Mesendoderm (in vitro differentiated cells): ENCODE data around the gene SLC25A45.
A peak's percentile ranks its signal among the peaks of the same experiment; 100 is the strongest.

Experiments
- DNase-seq: peaks from one replicate; pipeline ENCODE4 v3.0.0; 2013
- H2AK5ac ChIP-seq: 2 replicates; pipeline ENCODE4 v1.6.1; 2013; ENCODE audit warnings: low read length, inconsistent platforms
- H2BK120ac ChIP-seq: 2 replicates; pipeline ENCODE4 v1.6.1; 2013; ENCODE audit warnings: low read depth, mild to moderate bottlenecking, low read length, moderate library complexity, mixed read lengths
- H2BK15ac ChIP-seq: replicated peaks from 2 replicates; pipeline ENCODE4 v1.6.1; 2013; ENCODE audit warnings: low read depth, mild to moderate bottlenecking, moderate library complexity
- H2BK5ac ChIP-seq: 2 replicates; pipeline ENCODE4 v1.6.1; 2013; ENCODE audit warnings: low read length, inconsistent platforms
- H3K18ac ChIP-seq: 2 replicates; pipeline ENCODE4 v1.6.1; 2013; ENCODE audit warnings: mild to moderate bottlenecking, low read length, mixed read lengths
- H3K23ac ChIP-seq: one replicate; pipeline ENCODE4 v1.6.1; 2013; ENCODE audit warnings: low read length
- H3K27ac ChIP-seq: 2 replicates; pipeline ENCODE4 v1.5.1; 2013; ENCODE audit warnings: low read depth, mild to moderate bottlenecking, inconsistent platforms, low read length, moderate library complexity
- H3K27me3 ChIP-seq: 2 replicates; pipeline ENCODE4 v1.6.1; 2013; ENCODE audit warnings: low read length, control low read depth, mild to moderate bottlenecking, inconsistent platforms; ENCODE audit not compliant: insufficient read depth, poor library complexity
- H3K36me3 ChIP-seq: 2 replicates; pipeline ENCODE4 v1.6.1; 2013; ENCODE audit warnings: low read length, inconsistent platforms; ENCODE audit not compliant: control insufficient read depth, insufficient read depth
- H3K4ac ChIP-seq: one replicate; pipeline ENCODE4 v1.6.1; 2013; ENCODE audit warnings: low read depth, mild to moderate bottlenecking, low read length, moderate library complexity
- H3K4me1 ChIP-seq: 2 replicates; pipeline ENCODE4 v1.6.1; 2013; ENCODE audit warnings: low read depth, low read length, inconsistent platforms; ENCODE audit not compliant: control insufficient read depth
- H3K4me2 ChIP-seq: 2 replicates; pipeline ENCODE4 v1.6.1; 2013; ENCODE audit warnings: low read length
- H3K4me3 ChIP-seq: 2 replicates; pipeline ENCODE4 v1.5.1; 2013; ENCODE audit warnings: mild to moderate bottlenecking, low read length
- H3K56ac ChIP-seq: one replicate; pipeline ENCODE4 v1.6.1; 2013; ENCODE audit warnings: low read length
- H3K79me1 ChIP-seq: 2 replicates; pipeline ENCODE4 v1.6.1; 2013; ENCODE audit warnings: low read length, inconsistent platforms
- H3K79me2 ChIP-seq: 2 replicates; pipeline ENCODE4 v1.6.1; 2013; ENCODE audit warnings: mild to moderate bottlenecking, low read length; ENCODE audit not compliant: control insufficient read depth, insufficient read depth
- H3K9ac ChIP-seq: 2 replicates; pipeline ENCODE4 v1.6.1; 2013; ENCODE audit warnings: low read length, inconsistent platforms
- H4K5ac ChIP-seq: one replicate; pipeline ENCODE4 v1.6.1; 2013; ENCODE audit warnings: low read length
- H4K8ac ChIP-seq: one replicate; pipeline ENCODE4 v1.6.1; 2013; ENCODE audit warnings: low read depth, mild to moderate bottlenecking, control low read depth, low read length, moderate library complexity
- whole genome bisulfite sequencing: extraction: QIAGEN DNeasy Blood & Tissue Kit; methylation state at CpG from one replicate; pipeline ENCODE4 v1.1.7; 2013; ENCODE audit warnings: low lambda C conversion rate, missing lambda C conversion rate; ENCODE audit not compliant: insufficient coverage; ENCODE audit errors: extremely low coverage; 5-methylcytosine and 5-hydroxymethylcytosine counted together

SLC25A45 gene

GRCh38 chr11:65418681-65419459 lies 36.4 kb upstream of the SLC25A45 start:
- Histone ChIP-seq H3K4me1 (peaks cover 36% of the 10 kb centered on the region), H4K5ac (peak overlapping the region; percentile 97), H3K18ac (peak overlapping the region; percentile 96), H4K8ac (peak overlapping the region; percentile 29), H2BK120ac (peak overlapping the region; percentile 94), H3K79me1 (peaks cover 8% of the 10 kb centered on the region), H3K56ac (peak overlapping the region; percentile 89), H3K4me3 (no peak overlapping the region), H3K36me3 (no peaks in the 10 kb centered on the region), H3K79me2 (peaks cover 12% of the 10 kb centered on the region), H2BK5ac (peak overlapping the region; percentile 97), H3K4ac (peak overlapping the region; percentile 87), H3K9ac (peak overlapping the region; percentile 89), H3K23ac (peak overlapping the region; percentile 66), H3K27me3 (no peaks in the 10 kb centered on the region), H3K4me2 (no peak overlapping the region), H3K27ac (peak overlapping the region; percentile 93), H2BK15ac (peak overlapping the region; percentile 23), H2AK5ac (peak overlapping the region; percentile 83)
- peak; percentile 99 for DNase-seq
- no CpG with 5 or more reads among the region's 15 CpGs for WGBS

GRCh38 chr11:65418431-65418680 lies 35.9 kb upstream of the SLC25A45 start:
- H3K23ac ChIP-seq = peak overlapping the region; percentile 66
- peak overlapping the region; percentile 93 for H3K27ac ChIP-seq
- H3K4ac ChIP-seq = peak overlapping the region; percentile 87
- H3K9ac ChIP-seq = peak overlapping the region; percentile 65
- no peak overlapping the region for H3K4me2 ChIP-seq
- peak overlapping the region; percentile 95 for H2BK5ac ChIP-seq
- H2BK120ac ChIP-seq = peak overlapping the region; percentile 88
- H3K36me3 ChIP-seq = no peaks in the 10 kb centered on the region
- no peak for DNase-seq
- no peak overlapping the region for H3K4me3 ChIP-seq
- no CpG with 5 or more reads among the region's 4 CpGs for WGBS
- H3K79me2 ChIP-seq = peaks cover 7% of the 10 kb centered on the region
- peak overlapping the region; percentile 83 for H3K18ac ChIP-seq
- H3K27me3 ChIP-seq = no peaks in the 10 kb centered on the region
- H3K56ac ChIP-seq = peak overlapping the region; percentile 89
- H3K4me1 ChIP-seq = peaks cover 31% of the 10 kb centered on the region
- H2AK5ac ChIP-seq = peak overlapping the region; percentile 70
- peak overlapping the region; percentile 23 for H2BK15ac ChIP-seq
- no peak overlapping the region for H4K8ac ChIP-seq
- H4K5ac ChIP-seq = no peak overlapping the region
- peaks cover 3% of the 10 kb centered on the region for H3K79me1 ChIP-seq

- H3K36me3 ChIP-seq = no peaks in the 10 kb centered on the region
- H3K27ac ChIP-seq = peak overlapping the region; percentile 93
- H3K4ac ChIP-seq = no peak overlapping the region
- peak overlapping the region; percentile 59 for H3K9ac ChIP-seq
- peak overlapping the region; percentile 97 for H2AK5ac ChIP-seq
- peaks cover 29% of the 10 kb centered on the region for H3K4me1 ChIP-seq
- WGBS = no CpG with 5 or more reads among the region's 19 CpGs
- peak; percentile 58 for DNase-seq
- no peak overlapping the region for H3K23ac ChIP-seq
- peaks cover 2% of the 10 kb centered on the region for H3K79me2 ChIP-seq
- H2BK120ac ChIP-seq = no peak overlapping the region
- peak overlapping the region; percentile 24 for H4K5ac ChIP-seq
- H2BK15ac ChIP-seq = no peak overlapping the region
- peak overlapping the region; percentile 83 for H3K18ac ChIP-seq
- H3K56ac ChIP-seq = peak overlapping the region; percentile 89
- H4K8ac ChIP-seq = no peak overlapping the region
- peak overlapping the region; percentile 77 for H2BK5ac ChIP-seq
- H3K4me3 ChIP-seq = no peak overlapping the region
- no peaks in the 10 kb centered on the region for H3K27me3 ChIP-seq
- H3K4me2 ChIP-seq = no peak overlapping the region
- peaks cover under 1% of the 10 kb centered on the region for H3K79me1 ChIP-seq
Measured at GRCh38 chr11:65417702-65418430, 35.4 kb upstream of the SLC25A45 start.

GRCh38 chr11:65416841-65417701 lies 34.6 kb upstream of the SLC25A45 start:
- peak; percentile 56 for DNase-seq
- peak overlapping the region; percentile 81 for H3K56ac ChIP-seq

GRCh38 chr11:65416341-65416824 lies 33.9 kb upstream of the SLC25A45 start:
- DNase-seq = peak; percentile 86
- Histone ChIP-seq H3K4ac (no peak overlapping the region), H3K23ac (no peak overlapping the region), H3K27me3 (no peaks in the 10 kb centered on the region), H3K79me1 (no peaks in the 10 kb centered on the region), H2BK5ac (no peak overlapping the region), H3K27ac (no peak overlapping the region), H3K56ac (peak overlapping the region; percentile 75), H3K79me2 (no peaks in the 10 kb centered on the region), H4K8ac (no peak overlapping the region), H2BK15ac (no peak overlapping the region), H3K4me1 (peaks cover 25% of the 10 kb centered on the region), H4K5ac (no peak overlapping the region), H3K18ac (peak overlapping the region; percentile 29), H2AK5ac (no peak overlapping the region), H2BK120ac (no peak overlapping the region), H3K4me3 (no peak overlapping the region), H3K36me3 (no peaks in the 10 kb centered on the region), H3K4me2 (peak overlapping the region; percentile 26), H3K9ac (peak overlapping the region; percentile 52)
- whole genome bisulfite sequencing = no CpG with 5 or more reads among the region's 18 CpGs

More at GRCh38 chr11:65416841-65417701, 34.6 kb upstream of the SLC25A45 start:
- no peak overlapping the region for H3K4me2 ChIP-seq
- H2BK5ac ChIP-seq = no peak overlapping the region
- peaks cover 29% of the 10 kb centered on the region for H3K4me1 ChIP-seq
- H3K23ac ChIP-seq = peak overlapping the region; percentile 33
- peak overlapping the region; percentile 59 for H3K9ac ChIP-seq
- H3K27ac ChIP-seq = peak overlapping the region; percentile 93
- H3K4ac ChIP-seq = no peak overlapping the region
- no peak overlapping the region for H4K8ac ChIP-seq
- no peaks in the 10 kb centered on the region for H3K27me3 ChIP-seq
- no peaks in the 10 kb centered on the region for H3K36me3 ChIP-seq
- H3K18ac ChIP-seq = no peak overlapping the region
- no CpG with 5 or more reads among the region's 14 CpGs for WGBS
- H2BK15ac ChIP-seq = no peak overlapping the region
- no peak overlapping the region for H3K4me3 ChIP-seq
- H3K79me1 ChIP-seq = no peaks in the 10 kb centered on the region
- no peaks in the 10 kb centered on the region for H3K79me2 ChIP-seq
- no peak overlapping the region for H2BK120ac ChIP-seq
- peak overlapping the region; percentile 97 for H2AK5ac ChIP-seq
- no peak overlapping the region for H4K5ac ChIP-seq
